ENCODE measurements around the gene GRM3. TPM values are rescaled to one million over a fixed set of nuclear protein-coding genes. Genes with fewer than 3 reads are reported as not detected.

The GRM3 gene
- polyA plus RNA-seq, 1 of the 3 experiments (the other 2 are of a cell fraction) = not detected

GRCh38 chr7:86776136-86776535 lies 132.4 kb downstream of the GRM3 start:
- no peak for DNase-seq
- H3K4me3 ChIP-seq (ENCODE audit: low read depth in 2 of 2, low read length in 1 of 2) = no peak overlapping the region
- CTCF ChIA-PET = interaction anchor here (1.5 kb wide), 1 partner anchor 39 kb away, joined by 6 read pairs; no protein-coding TSS in a partner anchor
- H3K36me3 ChIP-seq (replicated peaks in 1 of 2; ENCODE audit: control insufficient read depth in 1 of 2, insufficient read depth in 2 of 2, low read length in 1 of 2) = no peaks in the 10 kb centered on the region
- H3K79me2 ChIP-seq (ENCODE audit: insufficient read depth) = no peaks in the 10 kb centered on the region
- H3K9ac ChIP-seq = no peak overlapping the region
- 31% methylated on average over 1 of the region's 1 CpG for WGBS (ENCODE audit: low lambda C conversion rate)
- no peaks in the 10 kb centered on the region for H3F3A ChIP-seq (replicated peaks; ENCODE audit: insufficient read depth)
- H2AFZ ChIP-seq (ENCODE audit: low read depth) = no peak overlapping the region
- H3K4me2 ChIP-seq = no peak overlapping the region
- no peaks in the 10 kb centered on the region for H4K20me1 ChIP-seq (ENCODE audit: insufficient read depth)
- H3K27ac ChIP-seq (ENCODE audit: low read depth in 2 of 2, low read length in 1 of 2) = no peak overlapping the region
- no peaks in the 10 kb centered on the region for H3K27me3 ChIP-seq (ENCODE audit: insufficient read depth)
- no peak for TF ChIP-seq FOXJ3 (CRISPR knock-in tag; IDR thresholded peaks at IDR 0.05)
- TF ChIP-seq RAD21 (IDR thresholded peaks at IDR 0.05; ENCODE audit: low read length) = no peak
- no peak for TF ChIP-seq TCF12 (IDR thresholded peaks at IDR 0.05)
- TF ChIP-seq, protein P1, sequence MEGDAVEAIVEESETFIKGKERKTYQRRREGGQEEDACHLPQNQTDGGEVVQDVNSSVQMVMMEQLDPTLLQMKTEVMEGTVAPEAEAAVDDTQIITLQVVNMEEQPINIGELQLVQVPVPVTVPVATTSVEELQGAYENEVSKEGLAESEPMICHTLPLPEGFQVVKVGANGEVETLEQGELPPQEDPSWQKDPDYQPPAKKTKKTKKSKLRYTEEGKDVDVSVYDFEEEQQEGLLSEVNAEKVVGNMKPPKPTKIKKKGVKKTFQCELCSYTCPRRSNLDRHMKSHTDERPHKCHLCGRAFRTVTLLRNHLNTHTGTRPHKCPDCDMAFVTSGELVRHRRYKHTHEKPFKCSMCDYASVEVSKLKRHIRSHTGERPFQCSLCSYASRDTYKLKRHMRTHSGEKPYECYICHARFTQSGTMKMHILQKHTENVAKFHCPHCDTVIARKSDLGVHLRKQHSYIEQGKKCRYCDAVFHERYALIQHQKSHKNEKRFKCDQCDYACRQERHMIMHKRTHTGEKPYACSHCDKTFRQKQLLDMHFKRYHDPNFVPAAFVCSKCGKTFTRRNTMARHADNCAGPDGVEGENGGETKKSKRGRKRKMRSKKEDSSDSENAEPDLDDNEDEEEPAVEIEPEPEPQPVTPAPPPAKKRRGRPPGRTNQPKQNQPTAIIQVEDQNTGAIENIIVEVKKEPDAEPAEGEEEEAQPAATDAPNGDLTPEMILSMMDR (IDR thresholded peaks at IDR 0.05) = no peak
- no peak for TF ChIP-seq RCOR1 (IDR thresholded peaks at IDR 0.05; ENCODE audit: low read length)
- TF ChIP-seq NFIC (IDR thresholded peaks at IDR 0.05; ENCODE audit: borderline replicate concordance) = no peak
- TF ChIP-seq FOXM1 (IDR thresholded peaks at IDR 0.05; ENCODE audit: low read depth) = no peak
- TF ChIP-seq YY1 (IDR thresholded peaks at IDR 0.05; ENCODE audit: low read depth) = no peak
- TF ChIP-seq MAX (IDR thresholded peaks at IDR 0.05; ENCODE audit: low read depth) = no peak
- no peak for TF ChIP-seq USF1 (IDR thresholded peaks at IDR 0.05; ENCODE audit: borderline replicate concordance, low read depth)
- no peak for TF ChIP-seq TAF1 (IDR thresholded peaks at IDR 0.05; ENCODE audit: borderline replicate concordance, low read depth, low read length)
- no peak for TF ChIP-seq REST (IDR thresholded peaks at IDR 0.05; ENCODE audit: low read depth, low read length)
- H3K9me2 ChIP-seq = no peaks in the 10 kb centered on the region
- H3K4me1 ChIP-seq (ENCODE audit: control insufficient read depth in 1 of 2, insufficient read depth in 2 of 2, low read depth in 1 of 2, low read length in 1 of 2) = no peaks in the 10 kb centered on the region
- POLR2A ChIA-PET = no interaction called here
- no peaks in the 10 kb centered on the region for H3K9me3 ChIP-seq

GRCh38 chr7:86778271-86778670 lies 134.6 kb downstream of the GRM3 start:
- no peaks in the 10 kb centered on the region for H3F3A ChIP-seq (replicated peaks; ENCODE audit: insufficient read depth)
- no peak overlapping the region for H2AFZ ChIP-seq (ENCODE audit: low read depth)
- H3K9me2 ChIP-seq = no peaks in the 10 kb centered on the region
- H3K9ac ChIP-seq = no peak overlapping the region
- H4K20me1 ChIP-seq (ENCODE audit: insufficient read depth) = no peaks in the 10 kb centered on the region
- no peaks in the 10 kb centered on the region for H3K36me3 ChIP-seq (replicated peaks in 1 of 2; ENCODE audit: control insufficient read depth in 1 of 2, insufficient read depth in 2 of 2, low read length in 1 of 2)
- ChIA-PET CTCF (interaction anchor here (1.1 to 1.2 kb wide), 3 partner anchors 8 to 309 kb away, joined by 3 to 4 read pairs (median 3); no protein-coding TSS in a partner anchor), POLR2A (no interaction called here)
- H3K4me2 ChIP-seq = no peak overlapping the region
- no peaks in the 10 kb centered on the region for H3K9me3 ChIP-seq
- no peaks in the 10 kb centered on the region for H3K79me2 ChIP-seq (ENCODE audit: insufficient read depth)
- no peak overlapping the region for H3K4me3 ChIP-seq (ENCODE audit: low read depth in 2 of 2, low read length in 1 of 2)
- no peak overlapping the region for H3K27ac ChIP-seq (ENCODE audit: low read depth in 2 of 2, low read length in 1 of 2)
- no peak for DNase-seq
- no peaks in the 10 kb centered on the region for H3K27me3 ChIP-seq (ENCODE audit: insufficient read depth)
- H3K4me1 ChIP-seq (ENCODE audit: control insufficient read depth in 1 of 2, insufficient read depth in 2 of 2, low read depth in 1 of 2, low read length in 1 of 2) = no peaks in the 10 kb centered on the region
- TF ChIP-seq MAX (IDR thresholded peaks at IDR 0.05; ENCODE audit: low read depth) = no peak
- no peak for TF ChIP-seq RXRA (IDR thresholded peaks at IDR 0.05; ENCODE audit: borderline replicate concordance, low read depth)
- TF ChIP-seq CHD2 (IDR thresholded peaks at IDR 0.05; ENCODE audit: low read length, partially characterized antibody) = no peak
- no peak for TF ChIP-seq RCOR1 (IDR thresholded peaks at IDR 0.05; ENCODE audit: low read length)
- no peak for TF ChIP-seq ZBTB33 (IDR thresholded peaks at IDR 0.05; ENCODE audit: borderline replicate concordance, low read depth)
- TF ChIP-seq POLR2AphosphoS5 (IDR thresholded peaks at IDR 0.05; ENCODE audit: low read depth, low read length) = no peak

Data from SK-N-SH (cell line).